Endometrial microvascular endothelial cells (primary cell): ENCODE results near the gene BNC1. TPM values are rescaled to one million over a fixed set of nuclear protein-coding genes. Genes with fewer than 3 reads are reported as not detected.

Source experiments
- in situ Hi-C: cut with HindIII; loops from 2 replicates; pipeline ENCODE4 v1.10.0; 2017; ENCODE audit warnings: low sequenced_read_pairs, low pct_unique_long_range_greater_than_20kb; ENCODE audit errors: inconsistent ontology term
- total RNA-seq: library from RNA; depleted of rRNA; stranded (reverse); fragments of >200 nt; gene quantifications from one replicate; pipeline ENCODE4 v1.2.3, GENCODE V29; 2015; ENCODE audit errors: inconsistent ontology term

The BNC1 gene
- total RNA-seq, 1 donor from 2014 or later, result 3.3 TPM

GRCh38 chr15:83299462-83299861 lies 15.0 kb upstream of the BNC1 start:
- in situ Hi-C loops, result no loop called here

- in situ Hi-C loops, result no loop called here
Observed at GRCh38 chr15:83295417-83295816, 11.0 kb upstream of the BNC1 start.

DNA sequence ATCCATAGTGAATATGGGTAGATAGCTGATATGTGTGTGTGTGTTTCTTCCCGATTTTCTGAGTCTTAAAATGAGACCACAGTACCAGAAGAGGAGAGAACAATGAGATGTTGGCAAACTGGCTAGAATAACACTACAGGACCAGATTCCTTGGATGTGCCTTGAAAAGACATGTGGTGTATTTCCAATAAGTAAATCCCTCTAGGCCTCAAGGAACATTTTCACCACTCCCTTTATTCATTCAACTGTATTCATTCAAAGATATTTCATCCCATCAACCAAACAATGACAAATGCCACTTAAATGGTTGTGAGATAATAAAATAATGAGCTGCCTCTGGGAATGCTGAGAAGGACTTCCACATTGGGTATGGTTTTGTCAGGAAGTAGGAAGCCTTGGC lies 8.7 kb upstream of the BNC1 start:
- in situ Hi-C loops, result no loop called here

DNA sequence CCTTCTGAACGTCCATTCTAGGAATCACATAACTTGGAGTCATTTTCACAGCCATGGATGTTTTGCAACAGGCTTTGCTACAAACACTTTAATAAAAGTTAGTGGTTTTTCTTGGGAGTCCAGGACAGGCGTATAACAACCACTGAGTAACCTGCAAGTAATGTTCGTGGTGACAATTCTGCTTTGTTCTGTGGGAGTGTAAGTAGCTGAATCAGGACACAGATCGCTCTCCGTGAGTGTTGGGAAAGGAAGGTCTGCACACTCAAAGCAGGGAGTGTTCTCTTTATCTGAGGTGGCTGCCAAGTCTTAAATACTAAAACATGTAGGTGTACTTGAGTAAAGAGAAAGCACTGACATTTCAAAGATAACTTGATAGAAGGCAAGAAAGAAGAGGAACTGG lies 7.9 kb upstream of the BNC1 start:
- in situ Hi-C loops, result no loop called here

GRCh38 chr15:83290236-83290635 lies 5.8 kb upstream of the BNC1 start:
- in situ Hi-C loops, result no loop called here

DNA sequence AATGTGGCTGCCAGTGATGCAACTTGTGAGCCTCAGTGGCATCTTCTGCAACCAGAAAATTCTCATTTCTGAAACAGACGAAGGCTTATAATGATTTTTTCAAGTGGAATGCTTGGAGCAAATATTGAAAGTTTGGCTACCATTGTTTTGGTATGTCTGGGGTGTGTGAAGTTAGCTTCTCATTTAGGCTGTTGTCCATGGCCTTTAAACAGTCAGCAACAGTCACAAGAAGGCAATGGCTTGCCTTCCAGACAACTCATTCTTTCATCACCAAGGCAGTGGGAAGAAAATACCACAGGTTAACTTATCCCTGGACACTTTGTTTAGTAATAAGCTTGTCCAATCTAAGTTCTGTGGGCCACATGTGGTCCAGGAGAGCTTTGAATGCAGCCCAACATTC lies 4.7 kb upstream of the BNC1 start:
- in situ Hi-C loops, result no loop called here

DNA sequence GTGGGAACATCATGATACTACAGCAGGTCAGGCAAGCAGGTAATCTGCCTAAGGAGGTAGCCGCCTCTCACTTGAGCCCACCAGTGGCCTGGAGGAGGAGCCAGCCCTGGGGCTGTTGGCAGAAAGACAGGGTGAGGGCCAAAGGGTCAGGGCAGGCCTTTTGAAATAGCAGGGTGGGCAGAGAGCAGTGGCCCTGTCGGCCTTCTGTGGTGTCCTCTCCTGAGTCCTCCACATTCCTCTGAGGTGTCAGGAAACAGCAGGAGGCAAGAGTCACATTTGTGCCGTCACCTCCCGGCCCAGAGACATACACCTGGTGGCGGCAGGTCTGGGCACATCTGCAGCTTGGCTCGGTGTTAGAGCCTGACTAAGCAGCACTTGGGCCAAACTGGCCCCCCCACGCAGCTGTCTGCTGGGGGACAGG lies 3.9 kb upstream of the BNC1 start:
- in situ Hi-C loops, result no loop called here

DNA sequence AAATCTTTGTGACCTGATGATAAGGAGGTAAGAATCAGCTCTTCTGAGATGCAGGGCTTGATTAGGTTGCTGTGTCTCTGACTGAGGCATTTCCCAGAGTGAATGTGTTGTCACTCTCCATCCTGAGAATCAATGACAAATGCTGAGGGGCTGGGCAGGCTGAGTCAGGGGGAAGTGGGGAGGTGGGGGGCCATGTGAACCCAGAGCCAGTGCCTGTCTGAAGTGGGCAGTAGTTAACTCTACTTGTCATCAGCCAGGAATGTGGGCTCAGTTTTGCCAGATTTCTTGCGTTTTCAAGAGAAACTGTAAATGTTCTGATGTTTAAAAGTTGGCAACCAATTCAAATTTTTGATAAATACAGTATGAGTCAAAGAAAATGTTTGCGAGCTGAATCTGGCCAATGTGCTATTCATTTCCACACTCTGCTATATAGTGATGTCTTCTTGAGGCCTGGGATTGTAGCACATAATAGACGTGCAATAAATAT lies 3.1 kb upstream of the BNC1 start:
- in situ Hi-C loops, result no loop called here

DNA sequence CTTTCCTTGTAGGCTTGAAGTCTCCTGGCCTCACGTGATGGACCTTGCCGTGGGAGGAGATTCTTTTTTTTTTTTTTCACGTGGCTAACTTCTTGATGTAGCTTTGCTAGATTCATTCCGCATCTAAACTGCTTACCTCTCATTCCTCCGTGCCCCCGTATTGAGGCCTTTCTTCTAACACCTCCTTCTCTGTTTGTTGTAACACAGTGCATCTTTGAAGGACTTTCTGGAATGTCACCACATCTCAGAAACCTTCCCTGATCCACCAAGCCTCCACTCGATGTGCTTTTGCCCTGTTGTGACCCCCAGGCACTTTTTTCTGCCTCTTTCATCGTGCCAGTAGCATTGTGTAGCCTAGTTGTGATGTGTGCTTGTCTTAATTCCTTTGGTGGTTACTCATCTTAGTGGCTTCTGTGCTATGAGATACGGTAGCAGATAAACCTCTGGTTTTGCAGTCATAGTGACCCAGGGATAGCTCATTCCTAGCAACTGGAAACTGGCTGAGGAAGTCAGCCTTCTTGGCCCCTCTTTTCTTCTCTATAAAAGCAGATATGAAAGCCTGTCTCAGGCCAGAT lies 1.6 kb upstream of the BNC1 start:
- in situ Hi-C loops, result no loop called here

- in situ Hi-C loops, result no loop called here
Observed at GRCh38 chr15:83285284-83285978, 967 bp upstream of the BNC1 start.

DNA sequence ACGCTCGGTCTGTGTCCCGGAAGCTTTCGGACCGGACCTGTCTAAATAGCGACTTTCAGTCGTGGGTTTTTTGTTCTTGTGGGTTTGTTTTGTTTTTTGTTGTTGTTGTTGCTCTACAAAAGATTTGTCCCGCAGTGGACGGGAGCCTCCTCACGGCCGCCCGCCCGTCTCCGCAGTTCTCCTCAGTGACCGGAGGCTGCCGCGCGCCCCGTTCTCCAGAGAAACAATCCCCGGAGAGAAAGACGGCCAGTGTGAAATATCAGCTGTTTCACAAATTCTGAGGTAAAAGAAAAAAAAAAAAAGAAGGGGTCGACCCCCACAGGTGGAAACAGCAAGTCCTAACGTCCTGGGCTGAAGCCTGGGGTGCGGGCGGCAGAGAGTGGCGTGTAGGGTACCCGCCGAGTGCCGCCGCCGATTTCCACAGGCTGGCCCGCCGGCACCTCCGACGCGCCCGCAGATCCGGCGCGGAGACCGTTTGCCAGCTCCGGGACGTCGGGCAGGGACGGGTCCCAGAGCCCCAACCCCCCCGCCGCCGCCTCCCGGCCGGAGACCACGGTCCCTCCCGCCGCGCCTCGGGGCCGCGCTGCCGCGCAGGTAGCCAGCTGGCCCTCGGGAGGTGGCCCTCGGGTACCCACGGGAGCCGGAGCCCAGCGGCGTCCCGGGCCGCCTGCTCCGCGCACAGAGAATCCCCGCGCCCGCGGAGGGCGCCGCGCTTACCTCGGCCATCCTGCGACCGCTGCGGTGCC lies 478 bp downstream of the BNC1 start:
- in situ Hi-C loops, result no loop called here

DNA sequence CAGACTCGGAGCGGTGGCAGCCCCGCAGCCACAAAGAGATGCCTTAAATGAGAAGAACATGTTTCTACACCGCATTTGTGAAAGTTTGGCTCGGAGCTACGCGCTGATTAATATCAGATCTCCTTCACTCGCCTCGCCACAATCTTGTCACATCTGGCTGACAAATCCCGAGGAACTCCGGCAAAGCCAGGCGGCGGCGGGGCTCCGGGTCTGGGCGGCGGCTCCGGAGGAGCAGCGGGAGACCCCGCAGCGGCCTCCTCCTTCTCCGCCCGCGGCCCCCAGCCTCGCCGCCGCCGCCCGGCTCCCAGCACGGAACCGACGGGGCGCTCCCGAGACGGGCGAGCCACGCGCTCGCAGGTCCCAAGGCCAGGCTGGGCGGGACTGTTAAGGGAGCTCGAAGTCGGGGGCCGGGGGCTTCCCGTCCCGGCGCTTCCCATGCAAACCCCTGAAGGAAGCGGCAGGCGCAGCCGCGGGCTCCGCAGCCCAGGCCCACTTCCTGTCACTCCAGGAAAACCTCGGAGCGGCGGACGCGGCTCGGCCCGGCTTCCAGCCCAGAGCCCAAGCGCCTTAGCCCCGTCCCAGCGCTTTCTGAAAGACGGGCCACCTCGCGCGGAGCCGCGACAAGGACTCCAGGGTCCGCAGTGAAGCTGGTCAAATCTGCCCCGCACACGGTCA lies 1.2 kb downstream of the BNC1 start:
- in situ Hi-C loops, result no loop called here

DNA sequence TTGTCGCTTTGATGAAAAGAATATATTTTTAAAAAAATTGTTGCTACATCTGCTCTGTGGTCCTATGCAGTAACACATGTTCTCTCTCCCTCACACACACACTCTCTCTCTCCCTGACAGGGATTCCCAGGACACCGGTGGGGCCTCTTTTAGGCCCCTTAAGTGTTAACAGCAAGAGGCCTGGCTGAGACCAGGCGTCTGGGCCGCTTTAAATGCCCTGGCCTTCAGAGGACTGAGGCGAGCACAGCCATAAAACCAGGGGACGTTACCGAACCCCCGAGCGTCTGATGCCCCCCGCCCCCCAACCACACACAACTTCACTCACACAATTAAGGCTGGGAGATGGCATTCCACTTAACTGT lies 1.7 kb downstream of the BNC1 start:
- in situ Hi-C loops, result no loop called here

- in situ Hi-C loops, result no loop called here
Observed at GRCh38 chr15:83282141-83282540, 2.3 kb downstream of the BNC1 start.

GRCh38 chr15:83278191-83278590 lies 6.3 kb downstream of the BNC1 start:
- in situ Hi-C loops, result no loop called here

DNA sequence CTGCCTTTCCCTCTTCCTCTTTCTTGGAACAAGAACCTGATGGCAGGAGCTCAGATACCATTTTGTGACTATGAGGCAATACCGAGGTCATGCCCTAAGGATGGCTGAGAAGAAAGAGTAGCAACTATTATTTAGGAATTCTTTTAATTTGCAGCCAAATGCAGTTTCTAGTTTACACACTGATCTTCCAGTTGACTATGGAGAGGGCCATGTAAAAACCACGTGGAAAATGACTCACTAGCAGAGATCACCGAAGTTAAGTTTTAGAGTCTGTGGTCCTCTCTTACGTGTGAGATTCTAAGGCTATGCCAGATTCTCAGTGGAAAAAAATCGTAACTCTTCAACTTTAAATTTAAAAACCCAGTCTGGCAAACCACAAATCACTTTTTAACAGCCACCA lies 7.8 kb downstream of the BNC1 start:
- in situ Hi-C loops, result no loop called here

DNA sequence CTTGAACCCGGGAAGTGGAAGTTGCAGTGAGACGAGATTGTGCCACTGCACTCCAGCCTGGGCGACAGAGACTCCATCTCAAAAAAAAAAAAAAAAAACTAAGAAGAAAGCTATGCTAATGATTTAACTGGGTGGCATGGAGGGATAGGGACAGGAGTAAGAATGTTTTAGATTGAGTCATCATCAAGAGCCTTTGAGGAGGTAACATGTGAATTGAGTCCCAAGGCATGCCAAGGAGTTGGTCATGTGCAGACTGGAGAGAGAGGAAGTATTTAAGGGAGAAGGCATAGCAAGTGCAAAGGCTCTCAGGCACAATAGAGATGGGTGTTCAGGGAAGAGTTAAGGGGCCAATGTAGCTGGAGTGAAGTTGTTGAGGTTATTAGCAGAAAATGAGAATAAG lies 9.1 kb downstream of the BNC1 start:
- in situ Hi-C loops, result no loop called here

DNA sequence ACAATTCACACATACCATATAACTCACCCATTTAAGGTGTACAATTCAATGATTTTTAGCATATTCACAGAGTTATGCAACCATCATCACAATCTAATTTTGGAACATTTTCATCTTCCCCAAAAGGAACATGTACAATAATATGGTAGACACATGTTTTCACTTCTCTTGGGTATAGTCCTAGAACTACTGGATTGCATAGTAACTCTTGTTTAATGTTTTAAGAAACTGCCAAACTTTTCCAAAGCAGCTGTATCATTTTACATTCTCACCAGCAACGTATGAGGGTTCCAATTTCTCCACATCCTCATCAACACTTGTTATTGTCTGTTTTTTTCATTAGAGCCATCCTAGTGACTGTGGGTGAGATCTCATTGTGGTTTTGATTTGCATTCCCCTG lies 14.3 kb downstream of the BNC1 start:
- in situ Hi-C loops, result no loop called here

GRCh38 chr15:83268147-83268546 lies 16.3 kb downstream of the BNC1 start:
- in situ Hi-C loops, result no loop called here
